Measurements from ENCODE around the gene APOC3.

DNA sequence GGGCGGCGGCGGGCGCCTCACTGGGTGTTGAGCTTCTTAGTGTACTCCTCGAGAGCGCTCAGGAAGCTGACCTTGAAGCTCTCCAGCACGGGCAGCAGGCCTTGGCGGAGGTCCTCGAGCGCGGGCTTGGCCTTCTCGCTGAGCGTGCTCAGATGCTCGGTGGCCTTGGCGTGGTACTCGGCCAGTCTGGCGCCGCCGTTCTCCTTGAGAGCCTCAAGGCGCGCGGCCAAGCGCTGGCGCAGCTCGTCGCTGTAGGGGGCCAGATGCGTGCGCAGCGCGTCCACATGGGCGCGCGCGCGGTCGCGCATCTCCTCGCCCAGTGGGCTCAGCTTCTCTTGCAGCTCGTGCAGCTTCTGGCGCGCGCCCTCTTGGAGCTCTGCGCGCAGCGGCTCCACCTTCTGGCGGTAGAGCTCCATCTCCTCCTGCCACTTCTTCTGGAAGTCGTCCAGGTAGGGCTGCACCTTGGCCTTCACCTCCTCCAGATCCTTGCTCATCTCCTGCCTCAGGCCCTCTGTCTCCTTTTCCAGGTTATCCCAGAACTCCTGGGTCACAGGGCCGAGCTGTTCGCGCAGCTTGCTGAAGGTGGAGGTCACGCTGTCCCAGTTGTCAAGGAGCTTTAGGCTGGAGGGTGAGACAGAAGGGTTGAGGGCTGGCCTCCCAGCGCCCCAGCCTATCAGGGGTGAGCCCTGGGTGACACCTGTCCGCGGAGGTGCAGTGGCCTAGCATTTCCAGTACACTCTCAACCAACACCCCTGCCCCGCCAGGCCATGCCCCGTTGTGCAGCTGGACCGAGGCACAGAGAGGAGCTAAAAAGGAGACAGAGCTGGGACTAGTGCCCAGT is 6.3 kb downstream of the APOC3 start:
- TF ChIP-seq, protein P1, sequence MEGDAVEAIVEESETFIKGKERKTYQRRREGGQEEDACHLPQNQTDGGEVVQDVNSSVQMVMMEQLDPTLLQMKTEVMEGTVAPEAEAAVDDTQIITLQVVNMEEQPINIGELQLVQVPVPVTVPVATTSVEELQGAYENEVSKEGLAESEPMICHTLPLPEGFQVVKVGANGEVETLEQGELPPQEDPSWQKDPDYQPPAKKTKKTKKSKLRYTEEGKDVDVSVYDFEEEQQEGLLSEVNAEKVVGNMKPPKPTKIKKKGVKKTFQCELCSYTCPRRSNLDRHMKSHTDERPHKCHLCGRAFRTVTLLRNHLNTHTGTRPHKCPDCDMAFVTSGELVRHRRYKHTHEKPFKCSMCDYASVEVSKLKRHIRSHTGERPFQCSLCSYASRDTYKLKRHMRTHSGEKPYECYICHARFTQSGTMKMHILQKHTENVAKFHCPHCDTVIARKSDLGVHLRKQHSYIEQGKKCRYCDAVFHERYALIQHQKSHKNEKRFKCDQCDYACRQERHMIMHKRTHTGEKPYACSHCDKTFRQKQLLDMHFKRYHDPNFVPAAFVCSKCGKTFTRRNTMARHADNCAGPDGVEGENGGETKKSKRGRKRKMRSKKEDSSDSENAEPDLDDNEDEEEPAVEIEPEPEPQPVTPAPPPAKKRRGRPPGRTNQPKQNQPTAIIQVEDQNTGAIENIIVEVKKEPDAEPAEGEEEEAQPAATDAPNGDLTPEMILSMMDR (IDR thresholded peaks at IDR 0.05; ENCODE audit: low read depth, low read length), result peak; percentile 71
- TF ChIP-seq EZH2phosphoT487 (IDR thresholded peaks at IDR 0.05; ENCODE audit: low read depth), result no peak
